IPS DF 4.7 (cell line): Measurements from ENCODE around the gene TNFRSF1A.

Experiments
- DNase-seq: peaks from one replicate; pipeline ENCODE4 v3.0.0-alpha.2; 2013; ENCODE audit warnings: low spot score; ENCODE audit errors: extremely low read depth

TNFRSF1A gene

DNA sequence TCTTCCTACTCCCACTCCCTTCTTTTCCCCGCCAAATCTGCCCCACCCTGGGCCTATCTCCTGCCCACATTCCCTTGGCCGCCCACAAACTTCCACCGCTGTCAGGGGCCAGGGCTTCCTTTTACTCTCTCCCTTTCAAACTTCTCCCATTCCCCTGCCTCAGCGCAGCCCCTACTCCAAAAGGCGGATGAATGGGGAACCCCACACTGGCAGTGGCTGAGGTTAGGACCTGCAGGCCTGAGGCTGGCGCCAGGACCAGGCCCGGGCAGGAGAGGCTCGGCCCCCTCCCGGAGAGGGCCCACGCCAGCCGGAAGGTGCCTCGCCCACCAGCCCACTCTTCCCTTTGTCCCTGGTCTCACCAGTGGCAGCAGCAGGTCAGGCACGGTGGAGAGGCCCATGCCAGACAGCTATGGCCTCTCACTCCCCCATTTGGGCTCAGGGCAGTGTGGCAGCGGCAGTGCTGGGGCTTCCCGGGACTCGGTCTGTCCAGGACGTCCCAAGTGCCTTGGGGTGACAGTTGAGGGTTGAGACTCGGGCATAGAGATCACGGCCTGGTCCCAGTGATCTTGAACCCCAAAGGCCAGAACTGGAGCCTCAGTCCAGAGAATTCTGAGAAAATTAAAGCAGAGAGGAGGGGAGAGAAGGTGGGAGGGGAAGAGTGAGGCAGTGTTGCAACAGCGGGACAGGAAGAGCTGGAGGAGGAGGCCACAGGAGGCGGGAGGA, at the start of gene TNFRSF1A:
TSS of gene TNFRSF1A (minus strand) at position 660 of the 723 bp plus-strand sequence. CDS start at position 398, 262 bp downstream.
- no peak for DNase-seq

GRCh38 chr12:6391013-6391412, 49.1 kb upstream of the TNFRSF1A start:
- DNase-seq = no peak

GRCh38 chr12:6390084-6390799, 48.4 kb upstream of the TNFRSF1A start:
- no peak for DNase-seq

GRCh38 chr12:6387541-6387940, 45.7 kb upstream of the TNFRSF1A start:
- DNase-seq = no peak

GRCh38 chr12:6386491-6386890, 44.6 kb upstream of the TNFRSF1A start:
- no peak for DNase-seq

- no peak for DNase-seq
Measured at GRCh38 chr12:6386038-6386437, 44.2 kb upstream of the TNFRSF1A start.

- DNase-seq = no peak
Measured at GRCh38 chr12:6384499-6385436, 42.9 kb upstream of the TNFRSF1A start.

DNA sequence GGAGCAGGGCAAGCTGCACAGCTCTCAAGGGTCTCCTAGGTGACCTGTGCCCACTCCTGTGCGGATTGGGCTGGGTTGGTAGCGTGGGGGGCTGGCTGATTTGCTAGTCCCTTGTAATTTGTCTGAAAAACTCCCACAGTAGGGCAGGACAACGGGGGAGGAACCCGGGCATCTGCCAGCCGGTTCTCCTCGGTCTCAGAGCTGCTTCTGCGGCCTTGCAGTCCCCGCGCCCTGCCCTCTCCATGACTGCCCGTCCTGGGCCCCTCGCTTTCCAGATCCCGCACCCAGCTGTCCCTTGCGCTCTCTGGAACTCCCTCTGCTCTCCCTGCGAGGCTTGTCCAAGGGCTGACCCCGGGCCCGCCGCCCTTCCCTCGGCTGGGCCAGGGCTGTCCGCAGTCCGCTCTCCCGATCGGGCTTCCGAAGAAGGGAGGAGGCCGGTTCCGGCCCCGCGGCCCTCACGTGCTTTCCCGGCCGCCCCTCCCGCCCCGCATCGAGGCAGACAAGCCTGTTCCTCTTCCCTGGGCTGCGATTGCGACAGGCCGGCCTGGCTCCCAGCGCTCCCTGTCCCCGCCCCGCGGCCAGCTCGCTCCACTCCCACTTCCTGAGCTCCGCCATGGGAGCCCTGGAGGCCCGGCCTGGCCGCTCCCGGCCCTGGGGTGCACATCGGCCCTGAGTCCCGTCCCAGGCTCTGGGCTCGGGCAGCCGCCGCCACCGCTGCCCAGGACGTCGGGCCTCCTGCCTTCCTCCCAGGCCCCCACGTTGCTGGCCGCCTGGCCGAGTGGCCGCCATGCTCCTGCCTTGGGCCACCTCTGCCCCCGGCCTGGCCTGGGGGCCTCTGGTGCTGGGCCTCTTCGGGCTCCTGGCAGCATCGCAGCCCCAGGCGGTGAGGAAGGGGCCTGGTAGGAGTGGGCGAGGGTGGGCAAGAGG, 42.0 kb upstream of the TNFRSF1A start, which contains the start of gene LTBR:
TSS of gene LTBR (plus strand) at position 591 of the 927 bp plus-strand sequence. CDS start at position 788, 197 bp downstream.
- no peak for DNase-seq

DNA sequence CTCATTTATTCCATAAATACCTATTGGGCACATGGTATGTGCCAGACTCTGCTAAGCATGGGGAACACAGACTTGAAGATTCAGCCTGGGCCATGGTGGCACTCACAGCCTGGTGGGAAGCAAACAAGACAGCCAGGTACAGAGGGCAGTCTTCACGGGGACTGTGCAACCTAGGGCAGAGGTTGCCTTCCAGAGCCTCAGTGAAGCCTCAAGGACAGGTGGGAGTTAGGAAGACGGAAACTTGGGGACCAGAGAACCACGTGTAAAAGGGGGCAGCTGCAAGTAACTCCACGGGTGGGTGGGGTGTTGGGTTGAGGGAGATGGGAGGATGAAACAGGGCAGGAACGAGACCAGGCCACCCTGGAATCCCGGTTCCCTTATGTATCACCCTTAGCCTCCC, 41.1 kb upstream of the TNFRSF1A start:
- DNase-seq = no peak

GRCh38 chr12:6382371-6382770, 40.5 kb upstream of the TNFRSF1A start:
- DNase-seq = no peak

DNA sequence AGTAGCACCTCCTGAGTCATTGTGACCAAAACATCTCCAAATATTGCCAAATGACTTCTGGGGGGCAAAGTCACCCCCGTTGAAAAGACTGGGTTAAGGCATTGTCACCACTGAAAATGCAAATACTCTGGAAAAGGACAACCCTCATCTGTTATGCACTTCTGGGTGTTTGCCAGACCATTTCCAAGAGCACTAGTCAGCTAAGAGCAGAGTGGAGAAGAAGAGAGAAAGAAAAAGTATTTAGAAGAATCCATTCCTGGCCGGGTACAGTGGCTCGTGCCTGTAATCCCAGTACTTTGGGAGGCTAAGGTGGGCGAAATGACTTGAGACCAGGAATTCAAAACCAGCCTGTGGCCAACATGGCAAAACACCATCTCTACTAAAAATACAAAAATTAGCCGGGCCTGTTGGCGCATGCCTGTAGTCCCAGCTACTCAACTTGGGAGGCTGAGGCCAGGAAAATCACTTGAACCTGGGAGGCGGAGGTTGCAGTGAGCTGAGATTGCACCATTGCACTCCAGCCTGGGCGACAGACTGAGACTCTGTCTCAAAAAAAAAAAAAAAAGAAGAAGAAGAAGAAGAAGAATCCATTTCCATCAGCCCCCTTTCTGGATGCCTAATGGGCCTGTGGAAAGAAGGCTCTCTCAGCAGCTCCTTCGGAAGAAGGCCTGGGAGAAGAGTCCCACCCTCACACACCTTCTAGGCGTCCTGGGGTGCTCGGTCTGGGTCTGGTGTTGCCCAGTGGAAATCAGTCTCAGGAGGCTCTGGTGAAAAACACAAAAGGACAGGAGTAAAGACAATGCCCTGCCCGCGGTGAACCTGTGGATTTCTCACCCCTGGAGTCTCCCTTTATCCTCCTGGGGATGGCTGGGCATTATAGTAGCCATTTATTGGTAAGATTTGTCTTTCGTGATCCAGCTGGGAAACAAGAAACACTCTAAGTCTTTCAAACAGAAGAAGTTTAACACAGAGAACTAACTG, 38.6 kb upstream of the TNFRSF1A start:
- no peak for DNase-seq

DNA sequence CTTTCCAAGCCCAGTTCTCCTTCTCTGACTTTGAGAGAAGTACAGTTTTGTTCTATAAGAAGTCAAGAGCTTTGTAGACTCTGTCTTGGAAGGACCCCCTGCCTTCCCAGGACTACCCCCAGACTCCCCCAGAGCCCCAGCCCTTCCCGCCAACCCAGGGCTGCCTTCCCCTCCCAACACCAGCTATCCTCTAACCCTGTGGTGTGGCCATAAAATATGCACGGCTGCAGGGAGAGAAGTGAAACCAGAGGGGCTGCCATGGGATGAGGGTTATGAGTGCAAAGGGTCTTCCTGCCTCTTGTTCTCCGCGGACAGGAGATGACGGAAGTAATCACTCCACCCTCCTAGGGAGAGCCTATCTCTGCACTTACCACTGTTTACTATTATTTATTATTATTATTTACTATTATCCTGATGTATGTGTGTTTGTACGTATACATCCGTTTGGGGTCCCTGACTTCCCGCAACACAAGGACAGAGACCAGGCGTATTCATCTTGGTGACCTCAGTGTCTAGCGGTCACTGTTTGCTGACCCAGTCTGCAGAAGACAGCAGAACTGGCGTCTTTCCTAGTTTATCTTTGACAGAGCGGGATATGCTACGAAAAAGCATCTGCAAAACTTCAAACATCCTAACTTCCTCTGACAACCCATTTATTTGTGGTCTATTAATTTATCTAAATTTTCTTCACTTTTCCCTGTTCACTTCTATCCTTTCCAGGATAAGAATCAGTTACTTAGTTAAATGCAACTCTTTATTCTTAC, 37.0 kb upstream of the TNFRSF1A start:
- no peak for DNase-seq

GRCh38 chr12:6377667-6377994, 35.8 kb upstream of the TNFRSF1A start:
- no peak for DNase-seq

GRCh38 chr12:6376870-6377666, 35.2 kb upstream of the TNFRSF1A start:
- no peak for DNase-seq

DNA sequence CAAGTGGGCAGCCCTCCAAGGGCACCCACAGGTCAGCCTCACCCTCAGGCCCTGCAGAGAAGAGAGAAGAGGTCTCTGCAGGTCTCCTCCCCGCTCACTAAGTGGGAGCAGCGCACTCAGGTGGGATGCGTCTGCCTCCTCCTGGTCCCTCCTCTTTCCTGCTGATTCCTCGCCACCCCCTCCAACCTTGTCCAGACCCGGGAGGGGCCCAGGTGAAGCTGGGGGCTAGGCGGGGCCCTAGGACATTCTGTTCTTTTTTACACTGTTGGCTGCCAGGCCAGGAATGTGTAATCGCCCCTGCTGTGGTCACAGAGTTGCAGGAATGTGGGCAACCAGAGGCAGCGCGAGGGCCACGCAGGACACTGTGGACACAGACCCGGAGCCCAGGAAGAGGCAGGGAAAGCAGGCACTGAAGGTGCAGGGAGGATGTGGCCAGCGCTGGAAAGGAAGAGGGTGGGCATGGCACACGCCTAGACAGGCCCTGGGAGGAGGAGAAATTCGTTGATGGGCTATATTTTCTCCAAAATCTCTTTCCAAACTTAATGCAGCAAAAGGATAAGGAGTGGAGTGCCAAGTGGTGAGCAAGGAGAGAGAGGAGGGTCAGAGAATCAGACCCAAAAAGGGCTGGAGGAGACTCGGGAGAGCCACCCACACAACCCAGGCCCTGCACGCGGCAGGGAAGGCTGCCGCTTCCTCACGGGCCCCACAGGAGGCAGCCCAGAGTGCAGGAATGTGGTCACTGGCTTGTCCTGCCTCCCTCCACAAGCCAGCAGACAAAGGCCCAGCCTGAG, 34.4 kb upstream of the TNFRSF1A start:
- no peak for DNase-seq

DNA sequence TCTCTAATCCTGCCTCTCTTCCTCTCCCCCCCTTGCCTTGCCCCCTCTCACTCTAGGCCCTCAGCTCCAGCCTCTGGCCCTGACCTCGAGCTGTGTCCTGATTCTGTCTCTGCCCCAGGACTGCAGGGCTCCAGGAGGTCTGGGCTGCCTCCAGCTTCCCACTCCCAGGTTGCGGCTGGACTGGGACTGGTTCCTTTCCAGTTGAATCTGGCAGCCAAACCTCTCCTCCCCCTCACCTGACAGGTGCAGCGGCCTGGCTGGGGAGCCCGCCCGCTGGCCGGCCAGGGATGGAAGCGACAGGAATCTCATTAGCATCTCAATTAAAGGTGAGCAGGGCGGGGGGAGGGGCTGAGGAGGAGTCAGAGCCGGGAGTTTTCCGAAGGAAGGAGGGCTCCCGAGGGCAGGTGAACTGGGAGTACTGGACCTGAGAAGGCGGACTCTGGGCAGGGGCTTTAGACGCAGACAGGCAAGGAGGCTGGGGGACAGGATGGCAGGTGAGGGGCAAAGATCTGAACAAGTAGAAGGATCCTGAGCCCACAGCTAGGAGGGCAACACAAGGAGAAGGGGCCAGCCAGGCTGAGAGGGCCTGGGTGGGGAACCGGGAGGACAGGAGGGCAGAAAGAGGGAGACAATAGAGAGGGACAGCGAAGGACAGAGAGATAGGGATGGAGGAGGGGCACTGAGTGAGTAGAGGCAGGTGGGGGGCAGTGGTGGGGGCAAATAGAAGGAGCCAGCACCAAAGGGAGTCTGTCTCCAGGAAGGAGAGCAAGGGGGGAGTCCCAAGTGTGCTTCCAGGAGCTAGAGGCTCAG, 33.6 kb upstream of the TNFRSF1A start, which contains the start of gene SCNN1A:
TSS of gene SCNN1A (minus strand) at position 295 of the 810 bp plus-strand sequence. CDS start 780 bp downstream, outside the sequence.
- no peak for DNase-seq
